Fibroblast of lung (primary cell): ENCODE data around the gene NUMA1. TPM values are rescaled to one million over a fixed set of nuclear protein-coding genes. Genes with fewer than 3 reads are reported as not detected.

Experiments used
- DNase-seq, 2 donors: peaks; one replicate each; pipeline versions ENCODE4 v3.0.0 to v3.0.0-alpha.2; 2010; ENCODE audit warnings: low read depth in 2 of 2
- H2AFZ ChIP-seq: 2 replicates; pipeline ENCODE4 v1.5.1; 2012; ENCODE audit warnings: low read length, control low read depth, inconsistent platforms
- H3K27ac ChIP-seq: 2 replicates; pipeline ENCODE4 v1.5.1; 2011; ENCODE audit warnings: low read length, control low read depth; ENCODE audit not compliant: insufficient read depth
- H3K27me3 ChIP-seq: 2 replicates; pipeline ENCODE4 v1.5.1; 2011; ENCODE audit warnings: mild to moderate bottlenecking, low read length; ENCODE audit not compliant: control insufficient read depth, insufficient read depth
- H3K36me3 ChIP-seq: 2 replicates; pipeline ENCODE4 v1.5.1; 2011; ENCODE audit warnings: low read length; ENCODE audit not compliant: control insufficient read depth, insufficient read depth
- H3K4me1 ChIP-seq: 2 replicates; pipeline ENCODE4 v1.5.1; 2011; ENCODE audit warnings: low read length; ENCODE audit not compliant: control insufficient read depth, insufficient read depth; ENCODE audit errors: extremely low read depth
- H3K4me2 ChIP-seq: 2 replicates; pipeline ENCODE4 v1.5.1; 2011; ENCODE audit warnings: low read length, control low read depth; ENCODE audit not compliant: insufficient read depth; ENCODE audit errors: extremely low read depth
- H3K4me3 ChIP-seq, 4 experiments: fragments of 200-600 bp in 1 of 4; sonication (generic) in 1 of 4; replicated peaks in 1 of 4; 2 replicates each; pipeline ENCODE4 v1.5.1; 2011 to 2016; ENCODE audit warnings: low read length in 4 of 4, low read depth in 3 of 4, mild to moderate bottlenecking in 3 of 4, control low read depth in 2 of 4, inconsistent platforms in 1 of 4, mixed read lengths in 1 of 4; ENCODE audit not compliant: insufficient read depth in 1 of 4; ENCODE audit errors: control extremely low read depth in 1 of 4
- H3K79me2 ChIP-seq: 2 replicates; pipeline ENCODE4 v1.5.1; 2012; ENCODE audit warnings: mild to moderate bottlenecking, low read length, inconsistent platforms; ENCODE audit not compliant: control insufficient read depth, insufficient read depth
- H3K9ac ChIP-seq: 2 replicates; pipeline ENCODE4 v1.5.1; 2011; ENCODE audit warnings: mild to moderate bottlenecking, low read length, control low read depth; ENCODE audit not compliant: insufficient read depth
- H3K9me3 ChIP-seq: 2 replicates; pipeline ENCODE4 v1.5.1; 2012; ENCODE audit warnings: low read depth, low read length; ENCODE audit not compliant: control insufficient read depth, insufficient read depth
- H4K20me1 ChIP-seq: 2 replicates; pipeline ENCODE4 v1.5.1; 2011; ENCODE audit warnings: low read length; ENCODE audit not compliant: control insufficient read depth, insufficient read depth; ENCODE audit errors: extremely low read depth
- CTCF ChIP-seq, 2 donors: IDR thresholded peaks in 1 of 2; conservative IDR thresholded peaks in 1 of 2; 1 replicate in 1 of 2; 2 replicates in 1 of 2; pipeline ENCODE4 v1.5.1; 2011 to 2012; ENCODE audit warnings: low read length in 2 of 2, control low read depth in 1 of 2, inconsistent platforms in 1 of 2, low read depth in 1 of 2, mild to moderate bottlenecking in 1 of 2
- EZH2 ChIP-seq: IDR thresholded peaks from 2 replicates; pipeline ENCODE4 v1.5.1; 2012; ENCODE audit warnings: low read length, control low read depth, mild to moderate bottlenecking; ENCODE audit errors: missing control alignments
- polyA plus RNA-seq, 2 donors: library from polyadenylated mRNA; depleted of rRNA in 1 of 2; stranded (reverse) in 1 of 2; unstranded in 1 of 2; fragments of >200 nt; gene quantifications; 2 replicates each; pipeline ENCODE4 v1.2.1, GENCODE V29; 2011 to 2012; ENCODE audit warnings: missing spikeins in 1 of 2
- total RNA-seq: library from RNA; depleted of rRNA; stranded (reverse); fragments of >200 nt; gene quantifications from 2 replicates; pipeline ENCODE4 v1.2.1, GENCODE V29; 2014

The NUMA1 gene
- total and polyA plus RNA-seq, 2 donors (not counting 1 experiment from before 2014, with no cell fraction given), result 59.0 to 247 TPM

GRCh38 chr11:72010529-72011233 lies 69.7 kb downstream of the NUMA1 start:
- no peak for TF ChIP-seq CTCF (conservative IDR thresholded peaks at IDR 0.05 in 1 of 2, IDR thresholded peaks at IDR 0.05 in 1 of 2; ENCODE audit: low read depth in 1 of 2, low read length in 2 of 2)
- TF ChIP-seq EZH2, result no peak
- no peak overlapping the region for H3K27ac ChIP-seq
- DNase-seq, result no peak

GRCh38 chr11:72009156-72009555 lies 71.2 kb downstream of the NUMA1 start:
- Histone ChIP-seq H3K36me3 (peaks cover 65% of the 10 kb centered on the region), H4K20me1 (no peaks in the 10 kb centered on the region), H3K4me1 (peaks cover 15% of the 10 kb centered on the region), H3K79me2 (peaks cover 17% of the 10 kb centered on the region), H3K9ac (no peak overlapping the region), H3K4me3 (no peak overlapping the region), H3K27ac (no peak overlapping the region), H3K9me3 (no peaks in the 10 kb centered on the region), H3K27me3 (no peaks in the 10 kb centered on the region), H3K4me2 (no peak overlapping the region), H2AFZ (no peak overlapping the region)
- TF ChIP-seq CTCF (conservative IDR thresholded peaks at IDR 0.05 in 1 of 2, IDR thresholded peaks at IDR 0.05 in 1 of 2; ENCODE audit: low read depth in 1 of 2, low read length in 2 of 2) (no peak), EZH2 (no peak)
- DNase-seq, result no peak

More at GRCh38 chr11:72010529-72011233, 69.7 kb downstream of the NUMA1 start:
- peaks cover 67% of the 10 kb centered on the region for H3K36me3 ChIP-seq
- no peak overlapping the region for H3K4me3 ChIP-seq
- H2AFZ ChIP-seq, result no peak overlapping the region
- peaks cover 17% of the 10 kb centered on the region for H3K79me2 ChIP-seq
- H3K4me2 ChIP-seq, result no peak overlapping the region
- H3K9ac ChIP-seq, result no peak overlapping the region
- no peaks in the 10 kb centered on the region for H3K9me3 ChIP-seq
- H4K20me1 ChIP-seq, result no peaks in the 10 kb centered on the region
- H3K27me3 ChIP-seq, result no peaks in the 10 kb centered on the region
- H3K4me1 ChIP-seq, result peaks cover 23% of the 10 kb centered on the region

GRCh38 chr11:72008728-72009127 lies 71.6 kb downstream of the NUMA1 start:
- Histone ChIP-seq H3K27me3 (no peaks in the 10 kb centered on the region), H3K79me2 (peaks cover 17% of the 10 kb centered on the region), H3K9ac (no peak overlapping the region), H3K9me3 (no peaks in the 10 kb centered on the region), H3K27ac (no peak overlapping the region), H4K20me1 (no peaks in the 10 kb centered on the region), H3K4me2 (no peak overlapping the region), H3K4me1 (peaks cover 11% of the 10 kb centered on the region), H3K36me3 (peaks cover 64% of the 10 kb centered on the region), H2AFZ (no peak overlapping the region), H3K4me3 (no peak overlapping the region)
- TF ChIP-seq CTCF (conservative IDR thresholded peaks at IDR 0.05 in 1 of 2, IDR thresholded peaks at IDR 0.05 in 1 of 2; ENCODE audit: low read depth in 1 of 2, low read length in 2 of 2), result no peak
- no peak for TF ChIP-seq EZH2
- no peak for DNase-seq
